Measurements from ENCODE around the gene INO80.

- TF ChIP-seq, protein P1, sequence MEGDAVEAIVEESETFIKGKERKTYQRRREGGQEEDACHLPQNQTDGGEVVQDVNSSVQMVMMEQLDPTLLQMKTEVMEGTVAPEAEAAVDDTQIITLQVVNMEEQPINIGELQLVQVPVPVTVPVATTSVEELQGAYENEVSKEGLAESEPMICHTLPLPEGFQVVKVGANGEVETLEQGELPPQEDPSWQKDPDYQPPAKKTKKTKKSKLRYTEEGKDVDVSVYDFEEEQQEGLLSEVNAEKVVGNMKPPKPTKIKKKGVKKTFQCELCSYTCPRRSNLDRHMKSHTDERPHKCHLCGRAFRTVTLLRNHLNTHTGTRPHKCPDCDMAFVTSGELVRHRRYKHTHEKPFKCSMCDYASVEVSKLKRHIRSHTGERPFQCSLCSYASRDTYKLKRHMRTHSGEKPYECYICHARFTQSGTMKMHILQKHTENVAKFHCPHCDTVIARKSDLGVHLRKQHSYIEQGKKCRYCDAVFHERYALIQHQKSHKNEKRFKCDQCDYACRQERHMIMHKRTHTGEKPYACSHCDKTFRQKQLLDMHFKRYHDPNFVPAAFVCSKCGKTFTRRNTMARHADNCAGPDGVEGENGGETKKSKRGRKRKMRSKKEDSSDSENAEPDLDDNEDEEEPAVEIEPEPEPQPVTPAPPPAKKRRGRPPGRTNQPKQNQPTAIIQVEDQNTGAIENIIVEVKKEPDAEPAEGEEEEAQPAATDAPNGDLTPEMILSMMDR (IDR thresholded peaks at IDR 0.05; ENCODE audit: low read depth, low read length), result no peak
- TF ChIP-seq EZH2phosphoT487 (IDR thresholded peaks at IDR 0.05; ENCODE audit: low read depth), result no peak
Observed at GRCh38 chr15:41056810-41057209, 59.3 kb downstream of the INO80 start.
